ENCODE results near the gene AMIGO1. TPM values are rescaled to one million over a fixed set of nuclear protein-coding genes. Genes with fewer than 3 reads are reported as not detected.
"Not testable (repeated sequence)": the region's sequence is repeated elsewhere in the genome, so short reads cannot be mapped to it uniquely, and the experiment has no call there.

Gene AMIGO1
- polyA plus RNA-seq, 12 donors, result 4.1 to 16.8 (median 12.4) TPM; not detected in 1

GRCh38 chr1:109487261-109487660, 22.3 kb downstream of the AMIGO1 start:
- DNase-seq, result no peak

GRCh38 chr1:109485001-109485400, 24.5 kb downstream of the AMIGO1 start:
- no peak for DNase-seq

- no peak for DNase-seq
These were observed 25.0 kb downstream of the AMIGO1 start for GRCh38 chr1:109484519-109484975.

- peak; percentile 92 for DNase-seq
These were observed 25.6 kb downstream of the AMIGO1 start, which contains the start of gene ATXN7L2 for GRCh38 chr1:109483672-109484518. Gene ATXN7L2, plus strand, starts transcription at chr1:109483905. Its CDS starts 49 bp downstream, at chr1:109483954.

DNA sequence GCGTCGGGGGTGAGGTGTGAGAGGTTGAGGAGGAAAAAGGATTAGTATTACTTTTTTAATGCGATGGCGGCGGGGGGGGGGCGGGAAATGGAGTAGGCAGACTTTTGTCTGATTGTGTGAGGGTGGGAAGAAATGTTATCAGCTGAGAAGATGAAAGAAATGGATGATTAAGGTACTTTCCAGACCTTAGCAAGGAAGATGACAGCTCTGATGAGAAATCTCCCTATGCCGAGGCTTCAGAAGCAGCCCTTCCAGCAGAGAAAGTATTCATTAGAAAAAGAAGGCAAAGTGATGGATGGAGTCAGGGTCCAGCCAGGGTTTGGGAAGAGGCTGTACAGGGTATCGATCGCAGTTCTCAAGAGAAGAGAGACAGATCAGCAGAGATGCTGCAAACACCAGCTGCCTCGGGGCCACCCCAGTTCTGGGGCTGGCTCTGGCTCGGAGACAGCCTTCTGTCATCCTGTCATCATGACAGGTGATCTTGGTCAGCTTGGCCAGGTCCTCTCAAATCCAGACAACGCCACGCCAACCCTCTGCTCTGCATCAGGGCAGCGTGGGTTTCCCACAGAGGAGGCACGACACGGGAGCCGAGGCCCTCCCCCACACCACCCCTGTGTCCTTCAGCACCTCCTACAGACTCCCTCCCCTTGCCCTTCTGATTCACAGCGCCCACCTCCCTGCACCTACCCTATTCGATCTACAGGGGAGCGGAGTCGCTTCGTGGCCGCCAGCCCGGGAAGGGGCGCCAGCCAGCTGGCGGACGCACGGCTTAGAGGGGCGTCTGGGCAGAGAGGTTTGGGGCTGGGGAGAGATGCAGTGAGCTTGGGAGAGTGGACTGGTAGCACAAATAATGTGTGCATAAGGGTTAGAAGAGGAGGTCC, 26.5 kb downstream of the AMIGO1 start:
- no peak for DNase-seq

- DNase-seq, result no peak
These were observed 27.3 kb downstream of the AMIGO1 start for GRCh38 chr1:109482242-109482641.

- no peak for DNase-seq
These were observed 27.9 kb downstream of the AMIGO1 start for GRCh38 chr1:109481646-109482045.

GRCh38 chr1:109479901-109480300, 29.6 kb downstream of the AMIGO1 start:
- DNase-seq, result no peak

DNA sequence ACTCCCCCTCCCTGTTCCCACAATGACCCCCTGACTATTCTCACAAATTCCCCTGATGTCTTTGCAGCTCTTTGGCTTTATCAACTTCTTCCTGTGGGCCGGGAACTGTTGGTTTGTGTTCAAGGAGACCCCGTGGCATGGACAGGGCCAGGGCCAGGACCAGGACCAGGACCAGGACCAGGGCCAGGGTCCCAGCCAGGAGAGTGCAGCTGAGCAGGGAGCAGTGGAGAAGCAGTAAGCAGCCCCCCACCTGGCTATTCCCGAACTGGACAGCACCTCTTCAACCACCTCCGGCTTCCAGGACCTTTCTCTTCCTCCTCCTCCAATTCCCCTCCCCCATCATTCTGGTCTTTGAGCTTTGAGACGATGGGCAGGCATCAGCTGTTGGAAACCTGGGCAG, 30.2 kb downstream of the AMIGO1 start:
- DNase-seq, result no peak

DNA sequence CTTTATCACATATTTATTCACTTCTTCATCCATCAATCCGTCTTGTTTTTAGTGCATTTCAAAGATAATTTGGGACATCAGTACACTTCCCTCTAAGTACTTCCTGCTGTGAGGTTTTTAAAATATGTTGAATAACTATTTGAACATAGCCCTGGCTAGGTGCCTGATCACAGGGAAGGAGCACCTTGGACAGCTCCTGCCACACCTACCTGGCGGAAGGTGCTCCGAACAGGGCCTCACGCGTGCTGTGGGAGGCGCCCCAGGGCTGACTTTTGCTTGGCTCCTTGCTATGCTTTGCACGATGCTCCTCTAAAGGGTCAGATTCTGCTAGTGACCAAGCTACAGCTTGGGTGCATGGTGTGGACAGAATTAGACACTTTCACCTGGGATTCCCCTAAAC, 30.7 kb downstream of the AMIGO1 start:
- DNase-seq, result no peak

DNA sequence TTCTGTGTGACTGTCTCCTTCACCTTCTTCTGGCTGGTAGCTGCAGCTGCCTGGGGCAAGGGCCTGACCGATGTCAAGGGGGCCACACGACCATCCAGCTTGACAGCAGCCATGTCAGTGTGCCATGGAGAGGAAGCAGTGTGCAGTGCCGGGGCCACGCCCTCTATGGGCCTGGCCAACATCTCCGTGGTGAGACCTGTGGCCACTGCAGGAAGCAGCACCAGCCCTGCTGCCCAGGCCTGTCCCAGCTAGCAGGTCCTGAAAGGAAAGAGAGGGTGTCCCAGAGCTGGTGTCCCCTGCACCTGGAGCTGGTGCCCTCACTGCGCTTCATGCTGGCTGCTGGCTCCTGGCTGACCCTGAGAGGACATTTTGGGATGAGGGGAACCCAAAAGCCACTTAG, 31.7 kb downstream of the AMIGO1 start:
- no peak for DNase-seq

DNA sequence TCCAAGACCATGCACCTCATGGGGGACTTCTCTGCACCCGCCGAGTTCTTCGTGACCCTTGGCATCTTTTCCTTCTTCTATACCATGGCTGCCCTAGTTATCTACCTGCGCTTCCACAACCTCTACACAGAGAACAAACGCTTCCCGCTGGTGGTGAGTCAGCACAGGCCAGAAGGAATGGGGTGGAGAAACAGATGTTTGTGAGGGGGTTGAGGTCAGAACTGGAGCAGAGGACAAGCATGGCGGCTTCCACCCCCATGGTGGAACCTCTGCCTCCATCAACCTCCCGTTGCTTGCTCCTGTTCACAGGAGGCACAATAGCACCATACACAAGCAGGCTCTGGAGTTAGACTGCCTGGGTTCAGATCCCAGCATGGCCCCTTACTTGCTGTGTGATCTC, 32.7 kb downstream of the AMIGO1 start:
- no peak for DNase-seq

GRCh38 chr1:109475261-109475660, 34.3 kb downstream of the AMIGO1 start:
- DNase-seq, result no peak

DNA sequence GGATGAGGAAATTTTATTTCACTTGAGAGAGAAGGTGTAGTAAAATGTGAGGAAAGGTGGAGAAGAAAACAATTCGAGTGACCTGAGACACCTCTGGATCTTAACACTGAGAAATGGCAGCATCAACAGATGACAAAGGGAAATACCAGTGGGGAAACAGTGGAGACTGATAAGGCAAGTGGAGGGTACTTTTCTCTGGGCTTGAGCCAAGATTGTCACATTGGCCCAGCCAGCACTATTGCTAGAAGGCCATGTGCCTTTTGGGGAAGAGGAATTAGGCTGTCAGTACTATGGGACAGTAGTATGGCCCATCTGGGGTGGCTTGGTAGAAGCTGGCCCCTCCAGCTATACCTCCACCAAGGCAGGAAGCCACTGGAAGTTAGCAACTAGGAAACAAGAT, 34.8 kb downstream of the AMIGO1 start:
- no peak for DNase-seq

- not testable (repeated sequence) for DNase-seq
These were observed 36.1 kb downstream of the AMIGO1 start for GRCh38 chr1:109473284-109474057.

DNA sequence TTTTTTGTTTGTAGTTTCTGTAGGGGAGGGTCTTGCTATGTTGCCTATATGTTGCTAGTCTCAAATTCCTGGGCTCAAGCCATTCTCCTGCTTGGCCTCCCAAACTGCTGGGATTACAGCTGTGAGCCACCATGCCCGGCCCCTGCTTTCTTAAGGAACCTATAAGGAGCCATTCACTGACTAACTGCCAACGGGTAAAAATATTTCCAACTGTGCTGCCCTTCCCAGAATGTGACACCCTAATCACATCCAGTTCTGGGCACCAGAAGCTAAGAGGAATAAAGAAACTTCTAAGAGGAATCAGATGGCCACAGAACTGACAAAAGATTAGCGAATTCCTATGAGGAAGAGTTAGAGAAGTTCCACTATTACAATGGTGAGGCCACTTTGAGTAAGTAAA, 36.7 kb downstream of the AMIGO1 start:
- DNase-seq, result no peak

DNA sequence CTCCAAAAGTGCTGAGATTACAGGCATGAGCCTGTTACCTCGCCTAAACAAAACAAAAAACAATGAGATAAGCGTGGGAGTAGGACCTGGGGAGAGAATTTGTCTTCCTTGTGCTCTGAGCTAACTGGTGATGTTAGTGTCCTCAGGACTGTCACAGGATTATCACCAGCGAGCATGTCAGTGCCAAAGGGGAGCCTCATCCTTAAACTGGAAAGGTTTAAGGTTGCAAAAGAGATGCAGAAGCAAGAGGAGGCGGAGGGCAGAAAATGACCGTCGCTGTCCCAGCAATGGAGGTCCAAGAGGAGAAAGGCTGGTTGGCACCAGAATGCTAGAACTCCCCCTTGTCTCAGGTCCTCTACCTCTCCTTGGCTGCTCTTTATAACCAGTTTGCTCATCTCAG, 39.3 kb downstream of the AMIGO1 start:
- DNase-seq, result no peak

GRCh38 chr1:109468903-109469302, 40.6 kb downstream of the AMIGO1 start:
- DNase-seq, result no peak

GRCh38 chr1:109468061-109468460, 41.5 kb downstream of the AMIGO1 start:
- no peak for DNase-seq

GRCh38 chr1:109467301-109467777, 42.2 kb downstream of the AMIGO1 start:
- DNase-seq, result no peak

GRCh38 chr1:109466452-109467300, 42.9 kb downstream of the AMIGO1 start, which contains the start of gene SYPL2:
Gene SYPL2, plus strand, starts transcription at chr1:109466546. Its CDS starts 298 bp downstream, at chr1:109466844.
- DNase-seq, result no peak

Measured in muscle of arm (tissue), 12 donors.